ENCODE data around the gene TOP1.

GRCh38 chr20:41057999-41058673, 29.5 kb downstream of the TOP1 start:
- TF ChIP-seq CTCF (IDR thresholded peaks at IDR 0.05 in 4 of 5, conservative IDR thresholded peaks at IDR 0.05 in 1 of 5) = no peak
- no peak for TF ChIP-seq POLR2A (IDR thresholded peaks at IDR 0.05)
